LNCAP (cell line): Measurements from ENCODE around the gene SOHLH1.

ENCODE experiments used
- CTCF ChIP-seq: fragments of 450-650 bp; IDR thresholded peaks from 2 replicates; pipeline ENCODE4 v1.5.1; 2017; ENCODE audit warnings: mild to moderate bottlenecking

Gene SOHLH1

GRCh38 chr9:135659252-135659651, 40.0 kb downstream of the SOHLH1 start:
- no peak for TF ChIP-seq CTCF

DNA sequence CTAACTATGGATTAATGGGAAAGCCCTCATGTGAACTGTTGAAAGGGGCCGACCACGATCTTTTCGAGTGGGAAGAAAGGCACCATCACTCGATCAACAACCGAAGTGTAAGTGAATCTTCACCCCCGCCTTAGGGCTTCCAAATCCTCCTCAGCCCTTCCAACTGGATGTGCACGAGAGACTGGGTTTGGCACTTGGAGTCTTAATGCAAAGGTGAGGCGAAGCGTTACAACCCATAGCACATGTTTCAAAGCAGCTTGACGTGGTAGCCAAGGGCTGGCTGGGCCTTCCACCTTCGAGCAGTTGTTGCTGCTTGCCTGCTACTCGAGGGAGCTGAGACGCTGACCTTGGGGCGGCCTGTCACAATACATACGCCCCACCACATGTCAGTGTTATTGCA, 41.9 kb downstream of the SOHLH1 start:
- TF ChIP-seq CTCF, result no peak

GRCh38 chr9:135655317-135655716, 44.0 kb downstream of the SOHLH1 start:
- no peak for TF ChIP-seq CTCF

DNA sequence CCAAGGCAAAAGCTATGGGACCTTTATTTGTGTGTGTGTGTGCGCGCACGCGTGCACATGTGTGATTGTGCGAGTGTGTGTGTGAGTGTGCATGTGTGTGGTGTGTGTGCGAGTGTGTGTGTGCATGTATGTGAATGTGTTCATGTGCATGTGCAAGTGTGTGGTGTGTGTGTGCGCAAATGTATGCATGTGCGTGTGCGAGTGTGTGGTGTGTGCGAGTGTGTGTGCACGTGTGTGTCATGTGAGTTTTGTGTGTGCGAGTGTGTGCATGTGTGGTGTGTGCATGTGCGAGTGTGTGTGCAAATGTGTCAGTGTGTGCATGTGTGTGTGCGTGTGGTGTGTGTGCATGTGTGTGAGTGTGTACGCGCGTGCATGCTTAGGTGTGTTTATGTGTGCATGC, 48.9 kb downstream of the SOHLH1 start:
- no peak for TF ChIP-seq CTCF

DNA sequence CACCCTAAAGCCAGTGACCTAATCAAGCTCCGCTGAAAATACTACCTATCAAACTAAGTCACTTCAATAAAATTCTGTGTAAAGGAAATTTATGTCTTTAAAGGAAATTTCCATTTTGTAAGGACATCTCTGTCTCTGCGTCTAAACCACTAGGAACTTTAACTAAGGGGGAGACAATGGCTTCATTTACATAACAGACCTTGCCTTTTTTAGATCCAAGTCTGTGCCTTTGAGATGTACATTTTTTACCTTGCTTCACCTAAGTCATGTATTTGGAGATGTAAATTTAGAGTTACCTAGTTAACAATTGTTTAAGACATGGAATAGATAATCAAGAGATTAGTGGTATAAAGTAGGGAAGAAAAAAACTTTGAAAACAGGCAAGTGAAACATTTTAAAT, 49.8 kb downstream of the SOHLH1 start:
- no peak for TF ChIP-seq CTCF

DNA sequence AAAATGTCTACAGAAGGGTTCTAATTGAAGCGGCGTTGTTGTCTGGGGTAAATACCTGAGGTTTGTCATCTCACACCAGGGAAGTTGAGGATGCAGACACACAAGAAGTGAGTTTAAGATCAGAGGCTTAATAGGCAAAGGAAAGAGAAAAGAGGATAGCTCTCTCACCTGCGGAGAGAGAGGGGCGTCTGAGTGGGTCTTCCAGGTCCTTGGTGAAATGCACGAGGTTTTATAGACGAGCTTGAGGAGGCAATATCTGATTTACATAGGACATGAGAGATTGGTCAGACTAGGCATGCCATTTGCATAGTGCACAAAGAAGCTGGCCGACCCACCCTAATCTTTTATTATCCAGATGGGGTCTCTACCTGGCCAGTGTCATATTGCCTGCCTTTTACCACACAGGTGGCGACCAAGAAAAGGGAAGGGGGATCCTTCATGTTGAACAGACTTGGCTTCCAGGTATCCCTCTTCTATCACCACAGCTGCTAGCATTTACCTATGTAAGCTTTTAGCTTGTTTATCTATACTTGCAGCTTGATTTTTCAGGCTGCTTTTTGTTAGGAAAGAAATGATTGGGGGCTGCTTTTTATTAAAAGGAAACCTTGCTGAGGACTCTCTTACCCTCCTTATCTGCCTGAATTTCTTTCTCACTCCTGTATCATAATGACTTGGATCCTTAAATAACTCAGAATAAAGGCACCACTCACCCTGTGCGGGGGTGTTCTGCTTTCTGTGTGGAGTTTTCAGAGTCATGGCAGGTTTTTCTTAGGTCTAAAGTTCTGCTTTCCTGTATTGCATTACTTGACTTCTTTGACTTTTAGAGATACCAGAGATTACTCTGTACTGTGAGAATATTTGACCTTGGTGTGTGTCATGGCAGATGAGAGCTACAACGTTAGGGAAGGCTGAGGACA, 50.5 kb downstream of the SOHLH1 start:
- no peak for TF ChIP-seq CTCF

DNA sequence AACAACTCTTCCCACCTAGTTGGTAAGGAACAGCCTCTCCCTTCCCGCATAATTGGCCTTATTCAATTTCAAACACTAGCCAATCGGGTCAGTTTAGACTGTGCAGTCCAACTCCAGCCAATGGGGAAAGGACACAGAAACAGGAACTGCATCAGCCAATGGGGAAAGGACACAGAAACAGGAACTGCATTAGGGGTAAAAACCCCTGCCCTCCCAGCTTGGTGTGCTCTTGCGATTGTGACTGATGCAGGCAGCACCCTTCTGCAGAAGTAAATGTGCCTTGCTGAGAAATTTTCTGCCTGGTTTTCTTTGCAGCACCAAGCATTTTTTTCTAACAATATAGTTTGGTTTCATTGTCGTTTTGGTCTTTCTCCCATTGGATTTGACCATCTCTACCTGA, 51.4 kb downstream of the SOHLH1 start:
- TF ChIP-seq CTCF, result no peak
